ENCODE results near the gene F12. TPM values are rescaled to one million over a fixed set of nuclear protein-coding genes. Genes with fewer than 3 reads are reported as not detected.

The F12 gene
- polyA plus RNA-seq, 1 of the 3 experiments (the other 2 are of a cell fraction) = 4.3 TPM

DNA sequence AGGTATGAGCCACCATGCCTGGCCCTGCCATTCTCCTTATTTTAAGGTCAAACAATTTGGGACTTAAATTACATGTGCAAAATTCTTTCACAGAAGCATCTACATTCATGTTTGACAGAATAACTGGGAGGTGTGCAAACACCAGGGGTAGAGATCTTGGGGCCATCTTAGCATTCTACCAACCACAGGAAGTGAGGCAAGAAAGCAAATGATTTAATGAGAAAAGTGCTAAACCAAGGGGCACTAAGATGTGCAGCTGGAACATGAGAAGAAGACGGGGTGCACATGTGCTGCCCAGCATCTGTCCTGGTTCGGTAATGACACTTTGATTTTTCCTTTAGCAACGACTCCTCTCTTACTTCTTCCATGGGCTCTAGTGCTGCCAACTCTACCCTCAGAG is 1.2 kb upstream of the F12 start:
- H3K9ac ChIP-seq = no peak overlapping the region
- 78% methylated on average over 3 of the region's 3 CpGs for WGBS (ENCODE audit: low lambda C conversion rate)
- no peaks in the 10 kb centered on the region for H3K9me2 ChIP-seq
- H3K9me3 ChIP-seq = no peaks in the 10 kb centered on the region
- H3K4me3 ChIP-seq (ENCODE audit: low read depth in 2 of 2, low read length in 1 of 2) = no peak overlapping the region
- TF ChIP-seq, protein P1, sequence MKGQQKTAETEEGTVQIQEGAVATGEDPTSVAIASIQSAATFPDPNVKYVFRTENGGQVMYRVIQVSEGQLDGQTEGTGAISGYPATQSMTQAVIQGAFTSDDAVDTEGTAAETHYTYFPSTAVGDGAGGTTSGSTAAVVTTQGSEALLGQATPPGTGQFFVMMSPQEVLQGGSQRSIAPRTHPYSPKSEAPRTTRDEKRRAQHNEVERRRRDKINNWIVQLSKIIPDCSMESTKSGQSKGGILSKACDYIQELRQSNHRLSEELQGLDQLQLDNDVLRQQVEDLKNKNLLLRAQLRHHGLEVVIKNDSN (IDR thresholded peaks at IDR 0.05; ENCODE audit: borderline replicate concordance, low read depth) = no peak
- no peak overlapping the region for H3K4me2 ChIP-seq
- no peaks in the 10 kb centered on the region for H3K36me3 ChIP-seq (replicated peaks in 1 of 2; ENCODE audit: control insufficient read depth in 1 of 2, insufficient read depth in 2 of 2, low read length in 1 of 2)
- no peaks in the 10 kb centered on the region for H4K20me1 ChIP-seq (ENCODE audit: insufficient read depth)
- DNase-seq = no peak
- H3K4me1 ChIP-seq (ENCODE audit: control insufficient read depth in 1 of 2, insufficient read depth in 2 of 2, low read depth in 1 of 2, low read length in 1 of 2) = peaks cover 0 to under 1% of the 10 kb centered on the region in 2 experiments; a peak in 1 of 4 replicates
- no peak overlapping the region for H3K27ac ChIP-seq (ENCODE audit: low read depth in 2 of 2, low read length in 1 of 2)
- no peaks in the 10 kb centered on the region for H3K79me2 ChIP-seq (ENCODE audit: insufficient read depth)
- H3K27me3 ChIP-seq (ENCODE audit: insufficient read depth) = no peaks in the 10 kb centered on the region
- POLR2A ChIA-PET = interaction anchor here (0.6 kb wide), 1 partner anchor 30 kb away, joined by 3 read pairs; no protein-coding TSS in a partner anchor
- CTCF ChIA-PET = interaction anchor here (0.8 to 1.4 kb wide), 3 partner anchors 11 to 91 kb away, joined by 3 to 4 read pairs (median 3); no protein-coding TSS in a partner anchor
- H2AFZ ChIP-seq (ENCODE audit: low read depth) = no peak overlapping the region
- H3F3A ChIP-seq (replicated peaks; ENCODE audit: insufficient read depth) = peaks cover 7% of the 10 kb centered on the region

DNA sequence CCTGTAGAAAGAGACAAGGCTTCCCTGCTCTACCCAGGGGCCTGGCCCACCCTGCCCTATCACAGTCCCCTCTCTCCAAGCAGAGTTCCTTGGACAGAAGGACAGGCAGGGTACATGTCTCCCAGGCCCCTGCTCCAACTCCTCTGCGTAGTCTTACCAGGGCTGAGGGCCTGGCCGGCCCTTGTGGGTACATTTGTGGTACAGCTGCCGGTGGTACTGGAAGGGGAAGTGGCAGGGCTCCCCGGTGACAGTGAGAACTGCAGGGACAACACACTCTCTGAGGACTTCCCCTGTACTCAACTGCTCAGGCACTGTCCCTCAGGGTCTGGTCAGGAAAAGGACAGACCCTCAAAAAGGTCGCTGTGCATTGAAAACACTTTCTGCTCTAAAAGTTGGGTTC is 3.6 kb downstream of the F12 start:
- Histone ChIP-seq H3K4me2 (no peak overlapping the region), H3K36me3 (replicated peaks in 1 of 2; ENCODE audit: control insufficient read depth in 1 of 2, insufficient read depth in 2 of 2, low read length in 1 of 2) (no peaks in the 10 kb centered on the region), H2AFZ (ENCODE audit: low read depth) (no peak overlapping the region), H3K79me2 (ENCODE audit: insufficient read depth) (no peaks in the 10 kb centered on the region), H3K9ac (no peak overlapping the region), H3K4me1 (ENCODE audit: control insufficient read depth in 1 of 2, insufficient read depth in 2 of 2, low read depth in 1 of 2, low read length in 1 of 2) (peaks cover 0 to 28% of the 10 kb centered on the region in 2 experiments; a peak in 1 of 4 replicates), H3F3A (replicated peaks; ENCODE audit: insufficient read depth) (peaks cover 14% of the 10 kb centered on the region), H3K27ac (ENCODE audit: low read depth in 2 of 2, low read length in 1 of 2) (no peak overlapping the region), H3K4me3 (ENCODE audit: low read depth in 2 of 2, low read length in 1 of 2) (no peak overlapping the region), H3K9me3 (no peaks in the 10 kb centered on the region), H3K27me3 (ENCODE audit: insufficient read depth) (no peaks in the 10 kb centered on the region), H4K20me1 (ENCODE audit: insufficient read depth) (no peaks in the 10 kb centered on the region), H3K9me2 (no peaks in the 10 kb centered on the region)
- no CpG with 5 or more reads among the region's 5 CpGs for WGBS (ENCODE audit: low lambda C conversion rate)
- ChIA-PET POLR2A (interaction anchor here (2.3 to 4.6 kb wide), 3 partner anchors 40 to 52 kb away, joined by 8 to 72 read pairs (median 46); partner anchors contain the start of gene PRR7), CTCF (interaction anchor here (1.6 to 9.7 kb wide), 10 partner anchors 10 to 97 kb away, joined by 10 to 375 read pairs (median 92); partner anchors contain the start of genes GRK6, LMAN2, PDLIM7 and PRR7)
- DNase-seq = no peak
- TF ChIP-seq PBX3 (IDR thresholded peaks at IDR 0.05) = no peak
- TF ChIP-seq SMC3 (IDR thresholded peaks at IDR 0.05; ENCODE audit: low read depth, low read length) = no peak
- TF ChIP-seq USF2 (IDR thresholded peaks at IDR 0.05; ENCODE audit: borderline replicate concordance, low read depth, low read length) = no peak
- no peak for TF ChIP-seq ELF1 (IDR thresholded peaks at IDR 0.05)
- TF ChIP-seq EP300 (IDR thresholded peaks at IDR 0.05; ENCODE audit: borderline replicate concordance in 1 of 2, low read depth in 1 of 2, low read length in 1 of 2) = no peak
- TF ChIP-seq, protein P2, sequence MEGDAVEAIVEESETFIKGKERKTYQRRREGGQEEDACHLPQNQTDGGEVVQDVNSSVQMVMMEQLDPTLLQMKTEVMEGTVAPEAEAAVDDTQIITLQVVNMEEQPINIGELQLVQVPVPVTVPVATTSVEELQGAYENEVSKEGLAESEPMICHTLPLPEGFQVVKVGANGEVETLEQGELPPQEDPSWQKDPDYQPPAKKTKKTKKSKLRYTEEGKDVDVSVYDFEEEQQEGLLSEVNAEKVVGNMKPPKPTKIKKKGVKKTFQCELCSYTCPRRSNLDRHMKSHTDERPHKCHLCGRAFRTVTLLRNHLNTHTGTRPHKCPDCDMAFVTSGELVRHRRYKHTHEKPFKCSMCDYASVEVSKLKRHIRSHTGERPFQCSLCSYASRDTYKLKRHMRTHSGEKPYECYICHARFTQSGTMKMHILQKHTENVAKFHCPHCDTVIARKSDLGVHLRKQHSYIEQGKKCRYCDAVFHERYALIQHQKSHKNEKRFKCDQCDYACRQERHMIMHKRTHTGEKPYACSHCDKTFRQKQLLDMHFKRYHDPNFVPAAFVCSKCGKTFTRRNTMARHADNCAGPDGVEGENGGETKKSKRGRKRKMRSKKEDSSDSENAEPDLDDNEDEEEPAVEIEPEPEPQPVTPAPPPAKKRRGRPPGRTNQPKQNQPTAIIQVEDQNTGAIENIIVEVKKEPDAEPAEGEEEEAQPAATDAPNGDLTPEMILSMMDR (IDR thresholded peaks at IDR 0.05) = no peak
- TF ChIP-seq RCOR1 (IDR thresholded peaks at IDR 0.05; ENCODE audit: low read length) = no peak
- TF ChIP-seq YY1 (IDR thresholded peaks at IDR 0.05; ENCODE audit: low read depth) = no peak
- no peak for TF ChIP-seq EZH2phosphoT487 (IDR thresholded peaks at IDR 0.05; ENCODE audit: borderline replicate concordance, low read depth)
- no peak for TF ChIP-seq MAX (IDR thresholded peaks at IDR 0.05; ENCODE audit: low read depth)
- TF ChIP-seq SIN3A (IDR thresholded peaks at IDR 0.05; ENCODE audit: borderline replicate concordance, low read depth, low read length) = no peak
- TF ChIP-seq TCF12 (IDR thresholded peaks at IDR 0.05) = no peak
- no peak for TF ChIP-seq REST (IDR thresholded peaks at IDR 0.05; ENCODE audit: low read depth, low read length)
- TF ChIP-seq TEAD4 (IDR thresholded peaks at IDR 0.05; ENCODE audit: borderline replicate concordance, insufficient read depth) = no peak
- TF ChIP-seq GABPA (IDR thresholded peaks at IDR 0.05; ENCODE audit: low read depth) = no peak
